ENCODE results near the gene FBN1. TPM values are rescaled to one million over a fixed set of nuclear protein-coding genes. Genes with fewer than 3 reads are reported as not detected.

The FBN1 gene
- total RNA-seq, 1 donor from 2014 or later, result 164 TPM

- no peaks in the 10 kb centered on the region for H3K27me3 ChIP-seq
- H3K27ac ChIP-seq, result no peak overlapping the region
- no peak overlapping the region for H3K4me3 ChIP-seq
- TF ChIP-seq CTCF (IDR thresholded peaks at IDR 0.05), result no peak
- H3K9me3 ChIP-seq, result no peaks in the 10 kb centered on the region
- peaks cover 9 to 28% of the 10 kb centered on the region in 2 donors for H3K36me3 ChIP-seq
- DNase-seq (ENCODE audit: low spot score in 2 of 2), result no peak
- intact Hi-C loops (cut with DNase I), result no loop called here
- peaks cover 0 to under 1% of the 10 kb centered on the region in 2 donors for H3K4me1 ChIP-seq
These were observed 36.0 kb downstream of the FBN1 start for GRCh38 chr15:48609486-48609885.

- Histone ChIP-seq H3K4me1 (peaks cover 0 to 12% of the 10 kb centered on the region in 2 donors), H3K27ac (no peak overlapping the region), H3K27me3 (no peaks in the 10 kb centered on the region), H3K9me3 (no peaks in the 10 kb centered on the region), H3K36me3 (peaks cover 9 to 28% of the 10 kb centered on the region in 2 donors), H3K4me3 (no peak overlapping the region)
- TF ChIP-seq CTCF (IDR thresholded peaks at IDR 0.05), result no peak
- intact Hi-C loops (cut with DNase I), result no loop called here
- DNase-seq (ENCODE audit: low spot score in 2 of 2), result no peak
These were observed 37.7 kb downstream of the FBN1 start for GRCh38 chr15:48607846-48608245.

- no peak for TF ChIP-seq CTCF (IDR thresholded peaks at IDR 0.05)
- intact Hi-C loops (cut with DNase I), result no loop called here
- Histone ChIP-seq H3K36me3 (peaks cover 13% of the 10 kb centered on the region in 2 donors), H3K4me3 (no peak overlapping the region), H3K27me3 (no peaks in the 10 kb centered on the region), H3K4me1 (peaks cover 0 to 27% of the 10 kb centered on the region in 2 donors), H3K9me3 (no peaks in the 10 kb centered on the region), H3K27ac (peak overlapping the region; percentile 69 to 79)
- no peak for DNase-seq (ENCODE audit: low spot score in 2 of 2)
These were observed 40.9 kb downstream of the FBN1 start for GRCh38 chr15:48604567-48604966.

GRCh38 chr15:48603922-48604321 lies 41.6 kb downstream of the FBN1 start:
- DNase-seq (ENCODE audit: low spot score in 2 of 2), result no peak
- TF ChIP-seq CTCF (IDR thresholded peaks at IDR 0.05), result no peak
- Histone ChIP-seq H3K27me3 (no peaks in the 10 kb centered on the region), H3K27ac (peak overlapping the region; percentile 69 to 79), H3K4me3 (no peak overlapping the region), H3K9me3 (no peaks in the 10 kb centered on the region), H3K4me1 (peaks cover 0 to 27% of the 10 kb centered on the region in 2 donors), H3K36me3 (peaks cover 7 to 11% of the 10 kb centered on the region in 2 donors)
- intact Hi-C loops (cut with DNase I), result loop anchor here (1.0 kb wide), 1 partner anchor 41 kb away; the partner anchor contains the start of gene FBN1

GRCh38 chr15:48603123-48603500 lies 42.4 kb downstream of the FBN1 start:
- H3K27ac ChIP-seq, result peak overlapping the region; percentile 69 to 79

More at GRCh38 chr15:48603123-48603500, 42.4 kb downstream of the FBN1 start:
- TF ChIP-seq CTCF (IDR thresholded peaks at IDR 0.05), result no peak
- Histone ChIP-seq H3K4me1 (peaks cover 0 to 27% of the 10 kb centered on the region in 2 donors), H3K4me3 (peak overlapping the region in 1 of 2 donors; percentile 40), H3K9me3 (no peaks in the 10 kb centered on the region), H3K27me3 (no peaks in the 10 kb centered on the region), H3K36me3 (peaks cover 11 to 13% of the 10 kb centered on the region in 2 donors)
- intact Hi-C loops (cut with DNase I), result loop anchor here (1.0 kb wide), 1 partner anchor 42 kb away; the partner anchor contains the start of gene FBN1
- no peak for DNase-seq (ENCODE audit: low spot score in 2 of 2)
